Gastrocnemius medialis (tissue), 4 donors: ENCODE measurements around the gene PGM2.

Experiments
- CTCF ChIP-seq, 5 experiments: fragments of 450-650 bp in 3 of 5; fragments of 200-600 bp in 2 of 5; sonication (generic) in 2 of 5; IDR thresholded peaks in 4 of 5; conservative IDR thresholded peaks in 1 of 5; 1 replicate in 4 of 5; 2 replicates in 1 of 5; pipeline ENCODE4 v1.5.1; 2016 to 2019; ENCODE audit warnings: antibody characterized with exemption in 5 of 5, mild to moderate bottlenecking in 3 of 5, moderate library complexity in 3 of 5
- POLR2A ChIP-seq, 2 donors: fragments of 450-650 bp; IDR thresholded peaks; one replicate each; pipeline ENCODE4 v1.6.1; 2017; ENCODE audit warnings: antibody characterized with exemption in 2 of 2, mild to moderate bottlenecking in 2 of 2, moderate library complexity in 2 of 2

GRCh38 chr4:37885496-37885895, 59.0 kb downstream of the PGM2 start:
- TF ChIP-seq CTCF (IDR thresholded peaks at IDR 0.05 in 4 of 5, conservative IDR thresholded peaks at IDR 0.05 in 1 of 5): no peak
- no peak for TF ChIP-seq POLR2A (IDR thresholded peaks at IDR 0.05)
